SW480 (cell line): ENCODE data around the gene TBCEL.
"Not testable (repeated sequence)": the region's sequence is repeated elsewhere in the genome, so short reads cannot be mapped to it uniquely, and the experiment has no call there.

Experiments
- DNase-seq: peaks from one replicate; pipeline ENCODE4 v3.0.0-alpha.2; 2016; ENCODE audit warnings: low spot score

TBCEL gene, protein sequence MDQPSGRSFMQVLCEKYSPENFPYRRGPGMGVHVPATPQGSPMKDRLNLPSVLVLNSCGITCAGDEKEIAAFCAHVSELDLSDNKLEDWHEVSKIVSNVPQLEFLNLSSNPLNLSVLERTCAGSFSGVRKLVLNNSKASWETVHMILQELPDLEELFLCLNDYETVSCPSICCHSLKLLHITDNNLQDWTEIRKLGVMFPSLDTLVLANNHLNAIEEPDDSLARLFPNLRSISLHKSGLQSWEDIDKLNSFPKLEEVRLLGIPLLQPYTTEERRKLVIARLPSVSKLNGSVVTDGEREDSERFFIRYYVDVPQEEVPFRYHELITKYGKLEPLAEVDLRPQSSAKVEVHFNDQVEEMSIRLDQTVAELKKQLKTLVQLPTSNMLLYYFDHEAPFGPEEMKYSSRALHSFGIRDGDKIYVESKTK

DNA sequence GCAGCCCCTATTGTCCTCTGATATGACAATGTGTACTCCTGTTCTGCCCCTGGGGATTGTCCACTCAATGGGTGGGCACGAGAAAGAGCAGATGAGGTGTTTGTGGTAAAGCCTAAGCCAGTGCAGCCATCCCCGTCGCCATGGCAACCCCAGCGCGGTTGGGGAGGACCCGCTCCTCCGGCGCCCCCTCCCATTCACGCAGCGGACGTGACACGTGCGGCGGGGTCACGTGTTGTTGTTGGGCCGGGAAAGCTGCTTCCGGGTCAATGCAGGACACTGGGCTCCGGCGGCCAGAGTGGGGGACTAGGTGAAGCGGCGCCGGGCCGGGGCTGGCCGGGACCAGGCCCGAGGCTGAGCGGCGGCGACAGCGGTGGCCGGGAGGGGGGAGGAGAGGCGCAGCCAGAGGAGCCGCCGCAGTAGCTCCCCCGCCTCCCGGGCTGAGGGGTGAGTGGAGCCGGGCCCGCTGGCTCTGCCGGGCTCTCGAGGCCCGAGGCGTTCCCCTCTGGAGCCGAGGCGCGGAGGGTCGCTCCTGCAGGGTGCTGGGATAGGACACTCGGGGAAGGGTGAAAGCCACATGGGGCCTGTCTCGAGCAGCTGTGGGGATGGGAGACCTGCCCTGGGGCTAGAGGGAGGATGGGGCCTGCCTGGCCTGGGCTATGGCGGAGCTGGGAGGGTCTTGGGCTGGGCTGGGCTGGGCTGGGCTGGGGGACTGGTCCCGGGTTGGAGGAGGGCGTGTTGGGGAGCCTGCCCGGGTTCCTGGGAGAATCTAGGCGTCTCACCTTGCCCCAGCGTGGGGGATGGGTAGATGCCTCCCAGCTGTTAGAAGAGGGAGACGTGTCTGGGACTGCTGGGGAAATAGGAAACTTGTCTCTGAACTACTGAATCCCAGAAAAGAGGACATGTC is at the start of gene TBCEL:
Gene TBCEL (plus strand): TSS at position 255 of the 904 bp plus-strand sequence. CDS start 21,589 bp downstream, outside the sequence.
- peak; percentile 65 for DNase-seq

DNA sequence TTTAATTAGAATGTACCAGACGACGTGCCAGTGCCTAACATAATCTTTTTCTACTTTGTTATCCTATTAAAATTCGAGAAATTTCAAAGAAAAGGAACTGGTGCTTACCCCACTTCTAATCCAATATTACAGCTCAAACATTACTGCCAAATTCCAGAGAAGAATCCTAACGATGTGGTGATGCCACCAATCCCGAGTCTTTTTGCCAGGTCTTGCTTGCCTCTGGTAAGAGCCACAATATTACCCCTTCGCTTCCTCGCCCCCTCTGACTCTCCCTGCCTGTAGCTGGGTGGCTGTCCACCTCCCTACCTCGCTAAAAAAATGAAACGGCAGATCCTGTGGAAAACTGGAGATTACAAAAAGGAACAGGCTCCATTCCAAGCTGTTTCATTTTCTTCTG is 49.4 kb upstream of the TBCEL start:
- DNase-seq, result no peak

DNA sequence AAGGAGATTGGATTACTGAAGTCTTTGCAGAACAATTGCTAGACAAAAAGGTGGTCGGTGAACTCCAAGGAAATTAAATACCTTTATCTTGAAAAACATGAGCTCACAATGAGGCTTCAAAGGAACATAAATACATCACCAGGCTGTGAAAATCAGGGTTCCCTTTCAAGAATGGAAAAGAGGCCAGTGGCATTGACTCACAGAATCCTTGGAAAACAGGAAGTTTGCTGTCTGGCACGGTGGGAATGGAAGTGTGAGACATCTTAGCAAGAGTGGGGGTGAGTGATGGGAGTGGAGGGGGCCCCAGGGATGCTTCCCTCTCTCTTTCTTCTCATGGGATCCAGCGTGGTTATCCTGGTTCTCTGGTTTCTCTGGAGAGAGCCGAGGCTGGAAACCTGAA is 48.9 kb upstream of the TBCEL start:
- DNase-seq, result no peak

- peak; percentile 83 for DNase-seq
Observed at GRCh38 chr11:120977266-120978137, 46.4 kb upstream of the TBCEL start.

DNA sequence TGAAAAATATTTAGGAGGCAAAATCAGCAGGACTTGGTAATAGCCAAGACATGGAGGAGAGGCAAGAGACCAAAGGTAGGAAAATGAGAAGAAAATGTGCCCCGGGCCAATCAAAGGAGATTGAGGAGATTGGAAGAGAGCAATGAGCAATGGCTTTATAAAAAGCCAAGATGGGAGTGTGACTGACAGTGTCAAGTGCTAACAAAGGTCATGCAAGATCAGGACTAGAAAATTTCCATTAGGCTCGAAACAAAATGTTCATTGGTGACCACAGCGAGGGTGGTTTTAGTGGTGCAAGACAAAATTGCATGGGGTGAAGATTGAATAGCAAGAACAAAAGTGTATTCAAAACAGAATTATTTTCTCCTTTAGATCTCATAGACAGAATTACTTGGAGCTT is 45.2 kb upstream of the TBCEL start:
- no peak for DNase-seq

DNA sequence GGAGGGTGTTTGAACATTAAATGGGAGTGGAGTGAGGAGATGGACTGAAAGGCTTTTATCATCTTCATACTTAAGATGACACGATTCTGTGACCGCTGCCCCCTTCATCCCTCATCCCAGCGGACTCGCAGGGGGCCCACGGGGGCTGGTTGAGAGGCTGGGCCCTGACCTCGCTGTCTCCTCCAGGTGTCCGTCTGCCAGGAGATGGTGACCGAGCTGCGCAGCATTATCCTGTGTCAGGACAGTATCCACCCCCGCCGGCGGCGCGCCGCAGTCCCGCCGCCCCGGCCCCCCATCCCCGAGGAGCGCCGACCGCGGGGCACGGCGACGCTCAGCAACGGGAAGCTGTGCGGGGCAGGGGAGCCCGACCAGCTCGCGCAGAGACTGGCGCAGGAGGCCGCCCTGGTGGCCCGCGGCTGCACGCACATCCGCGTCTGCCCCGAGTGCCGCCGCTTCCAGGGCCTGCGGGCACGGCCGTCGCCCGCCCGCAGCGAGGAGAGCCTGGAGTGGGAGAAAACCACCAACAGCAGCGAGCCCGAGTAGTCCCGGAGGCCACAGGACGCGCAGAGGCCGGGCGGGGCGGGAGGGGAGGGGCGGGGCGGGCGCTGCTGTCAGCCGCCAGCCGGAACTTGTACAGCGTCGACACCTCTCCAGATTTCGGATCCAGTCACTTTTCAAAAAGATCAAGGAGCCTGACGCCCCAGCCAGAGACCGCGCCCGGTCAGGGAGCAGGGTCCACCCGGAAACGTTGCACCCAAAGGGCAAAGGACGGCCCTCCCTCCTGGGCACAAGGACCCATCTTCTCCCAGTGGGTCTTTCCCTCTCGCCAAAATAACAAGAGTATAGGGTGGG is 38.0 kb upstream of the TBCEL start:
- peak; percentile 78 for DNase-seq

DNA sequence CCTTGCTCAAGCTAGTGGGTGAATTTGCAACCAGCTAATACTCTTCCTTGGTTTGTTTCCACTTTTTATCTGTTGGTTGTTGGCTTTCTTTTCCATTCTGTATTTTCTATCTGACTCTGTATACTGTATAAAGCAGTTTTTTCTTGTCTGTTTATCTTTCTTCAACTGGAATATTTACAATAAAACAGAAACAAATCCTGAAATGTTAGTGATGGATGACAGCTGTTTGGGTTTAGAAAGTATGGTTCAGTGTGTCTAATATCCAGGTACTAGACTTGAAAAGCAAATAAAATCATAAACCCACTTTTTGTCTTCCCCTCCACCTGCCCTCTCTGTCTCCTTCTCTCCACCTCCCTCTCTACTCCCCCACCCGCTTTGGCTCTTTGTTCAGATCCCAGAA is 35.3 kb upstream of the TBCEL start:
- no peak for DNase-seq

- DNase-seq, result no peak
Observed at GRCh38 chr11:120991830-120992686, 31.8 kb upstream of the TBCEL start.

- DNase-seq, result no peak
Observed at GRCh38 chr11:120994091-120994859, 29.6 kb upstream of the TBCEL start.

GRCh38 chr11:120995184-120995583 is 28.7 kb upstream of the TBCEL start:
- DNase-seq, result no peak

DNA sequence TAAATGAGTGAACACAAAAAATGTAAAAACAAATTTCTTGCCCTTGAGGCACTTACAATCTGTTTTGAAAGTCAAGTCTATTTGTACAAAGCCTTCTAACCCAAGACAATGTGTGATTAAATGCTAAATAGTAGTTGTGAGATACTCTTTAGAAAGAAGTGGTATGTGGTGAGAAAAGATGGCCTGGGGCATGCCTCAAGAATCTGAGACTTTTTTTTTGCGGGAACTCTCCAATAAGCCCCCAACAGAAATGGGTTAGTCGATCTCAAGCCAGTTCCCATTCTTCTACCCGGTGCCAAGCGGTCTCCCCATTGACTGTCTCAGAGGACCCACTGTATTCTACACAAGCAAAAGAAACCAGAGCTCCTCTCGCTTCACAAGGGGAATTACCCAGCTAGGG is 26.9 kb upstream of the TBCEL start:
- DNase-seq, result no peak

DNA sequence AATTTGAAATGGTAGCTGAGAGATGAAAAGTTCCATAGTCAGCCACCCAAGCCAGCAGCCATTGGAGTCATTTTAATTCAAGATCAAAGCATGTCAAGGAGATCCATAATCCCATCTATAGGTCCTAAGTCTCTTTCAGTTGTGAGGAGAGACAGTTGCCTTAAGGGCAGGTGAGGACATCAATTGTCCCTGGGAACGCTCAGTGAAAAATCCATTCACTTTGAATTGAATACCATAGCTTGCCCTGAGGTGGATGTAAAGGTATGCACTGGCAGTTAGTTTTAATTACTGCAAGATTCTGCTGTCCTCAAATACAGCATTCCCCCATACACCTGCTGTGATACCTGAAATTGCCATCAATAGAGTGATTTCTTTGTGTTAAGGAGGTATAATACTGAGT is 25.3 kb upstream of the TBCEL start:
- DNase-seq, result no peak

- no peak for DNase-seq
Observed at GRCh38 chr11:121004206-121004840, 19.6 kb upstream of the TBCEL start.

- no peak for DNase-seq
Observed at GRCh38 chr11:121006922-121007321, 17.0 kb upstream of the TBCEL start.

DNA sequence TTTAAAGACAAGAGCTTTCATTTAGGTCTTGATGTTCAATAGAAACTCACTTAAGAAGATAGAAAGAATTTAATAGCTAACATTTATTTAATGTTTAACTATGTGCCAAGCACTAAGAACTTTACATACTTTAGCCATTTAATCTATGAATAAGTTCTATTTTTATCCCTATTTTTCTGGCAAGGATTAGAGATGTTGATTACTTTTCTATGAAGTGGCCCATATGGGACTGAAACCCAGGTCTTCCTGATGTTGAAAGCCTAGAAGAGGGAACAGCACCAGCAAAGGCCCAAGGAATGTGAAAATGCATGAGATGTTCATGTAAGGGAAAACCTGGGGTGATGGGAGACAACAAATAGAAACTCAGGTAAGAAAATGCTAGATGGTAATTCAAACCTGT is 15.4 kb upstream of the TBCEL start:
- DNase-seq, result no peak

GRCh38 chr11:121012091-121012490 is 11.8 kb upstream of the TBCEL start:
- DNase-seq, result no peak

- DNase-seq, result no peak
Observed at GRCh38 chr11:121018746-121019145, 5.2 kb upstream of the TBCEL start.

- DNase-seq, result not testable (repeated sequence)
Observed at GRCh38 chr11:121021718-121022117, 2.2 kb upstream of the TBCEL start.

GRCh38 chr11:121024989-121025388 is 1.1 kb downstream of the TBCEL start:
- no peak for DNase-seq
